GM21576 (cell line): ENCODE data around the gene CNOT6.

ENCODE experiments used
- ATAC-seq: cut with Tn5 transposase; IDR thresholded peaks from one replicate; pipeline ENCODE4 v1.9.1; 2021; ENCODE audit warnings: mild to moderate bottlenecking, moderate library complexity; ENCODE audit not compliant: unreplicated experiment

Gene CNOT6

DNA sequence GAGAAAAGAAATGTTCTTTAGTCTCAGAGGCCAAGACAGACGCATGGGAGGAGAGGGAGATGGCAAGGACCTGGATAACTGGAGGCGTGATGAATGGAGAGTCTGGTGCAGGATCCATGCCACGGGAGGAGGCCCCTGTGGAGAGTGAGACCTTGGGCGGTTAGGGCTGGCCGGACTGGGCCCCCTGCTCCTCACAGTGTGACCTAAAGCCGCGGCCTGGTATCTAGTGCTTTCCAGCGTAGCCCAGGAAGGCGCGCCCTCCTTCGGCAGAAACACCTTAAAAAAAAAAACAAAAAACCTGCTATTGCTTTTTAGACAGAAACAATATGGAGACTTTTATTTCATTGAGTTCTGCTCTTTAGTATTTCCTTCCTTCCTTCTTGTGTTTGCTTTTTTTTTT, 64.1 kb downstream of the CNOT6 start:
- ATAC-seq = no peak

DNA sequence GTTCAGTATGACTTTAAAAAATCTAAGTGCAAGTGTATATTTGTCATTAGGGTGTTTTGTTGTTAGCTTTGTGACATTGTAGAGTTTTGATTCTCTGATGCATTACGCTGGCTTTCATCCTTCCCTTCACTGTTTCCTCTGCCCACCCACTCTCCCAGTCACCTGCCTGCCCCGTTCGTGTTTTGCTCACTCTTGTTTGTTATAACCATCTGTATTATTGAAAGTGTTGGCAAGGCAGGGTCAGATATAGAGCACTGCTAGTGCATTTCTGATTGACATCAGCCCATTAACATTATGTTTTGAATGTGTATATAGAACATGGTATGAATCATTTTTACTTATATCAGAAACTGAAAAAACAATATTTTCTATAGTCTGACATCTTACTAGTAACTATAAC, 69.8 kb downstream of the CNOT6 start:
- ATAC-seq = no peak

DNA sequence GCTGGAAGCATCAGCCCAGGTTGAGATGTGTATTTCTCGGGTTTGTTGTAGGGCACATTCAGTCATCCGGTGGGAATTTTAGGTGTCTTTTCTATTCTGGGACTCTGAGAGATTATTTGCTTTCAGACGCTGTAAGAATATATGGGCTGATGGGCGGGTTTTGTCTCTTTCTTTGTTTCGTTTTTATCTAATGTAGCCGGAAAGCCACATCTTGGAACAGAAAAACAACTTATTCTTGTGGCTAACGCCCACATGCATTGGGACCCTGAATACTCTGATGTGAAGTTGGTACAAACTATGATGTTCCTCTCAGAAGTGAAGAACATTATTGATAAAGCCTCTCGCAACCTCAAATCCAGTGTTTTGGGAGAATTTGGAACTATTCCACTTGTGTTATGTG, 74.7 kb downstream of the CNOT6 start:
- no peak for ATAC-seq

DNA sequence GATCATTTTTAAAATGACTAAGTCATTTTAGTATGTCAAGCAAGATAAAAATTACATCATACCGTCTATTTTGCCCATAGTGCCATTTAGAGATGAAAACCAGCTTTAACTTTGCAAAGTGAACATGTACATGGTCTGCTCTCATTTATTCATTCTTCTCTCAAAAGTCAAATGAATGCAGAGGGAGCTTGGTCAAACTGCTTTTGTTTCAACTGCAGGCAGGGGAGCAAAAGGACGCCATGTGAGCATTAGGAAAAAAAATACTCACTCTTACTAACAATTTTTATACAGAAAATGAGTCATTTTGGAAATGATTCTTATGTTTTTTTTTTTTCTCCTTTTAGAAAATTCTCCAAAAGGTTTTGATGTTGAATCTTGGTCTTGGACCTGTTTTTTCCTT, 81.4 kb downstream of the CNOT6 start:
- no peak for ATAC-seq

DNA sequence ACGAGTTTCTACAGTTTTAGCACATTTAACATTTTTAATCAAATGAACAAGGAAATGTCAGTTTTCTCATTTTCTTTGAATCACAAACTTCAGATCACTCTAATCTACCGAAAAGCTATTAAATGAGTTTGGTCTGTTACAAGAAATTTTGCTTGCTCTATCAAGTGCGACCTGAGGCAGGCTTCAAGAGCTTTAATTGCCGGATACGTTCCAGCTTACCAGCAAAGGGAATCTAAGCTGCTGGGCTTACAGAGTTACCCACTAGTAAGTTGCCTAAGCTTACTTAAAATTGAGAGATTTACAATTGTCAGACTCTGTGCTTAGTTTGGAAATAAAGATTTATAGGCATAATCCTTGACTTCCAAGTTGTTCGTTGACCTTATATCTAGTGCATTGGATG, 86.5 kb downstream of the CNOT6 start:
- ATAC-seq = no peak

DNA sequence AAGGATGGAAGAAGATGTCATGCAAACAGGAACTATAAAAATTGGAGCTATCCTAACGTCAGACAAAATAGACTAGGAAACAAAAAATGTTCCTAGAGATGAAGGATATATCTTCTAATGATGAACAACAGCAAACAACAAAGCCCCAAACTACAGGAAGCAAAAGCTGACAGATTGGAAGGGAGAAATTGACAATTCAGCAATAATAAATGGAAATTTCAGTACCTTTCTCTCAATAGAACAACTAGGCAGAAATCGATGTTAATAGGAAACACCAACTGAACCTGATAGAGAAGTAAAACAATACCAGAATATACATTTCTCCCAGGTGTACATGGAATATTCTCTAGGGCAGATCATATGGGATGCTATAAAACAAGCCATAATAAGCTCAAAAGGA, 89.6 kb downstream of the CNOT6 start:
- ATAC-seq = no peak

DNA sequence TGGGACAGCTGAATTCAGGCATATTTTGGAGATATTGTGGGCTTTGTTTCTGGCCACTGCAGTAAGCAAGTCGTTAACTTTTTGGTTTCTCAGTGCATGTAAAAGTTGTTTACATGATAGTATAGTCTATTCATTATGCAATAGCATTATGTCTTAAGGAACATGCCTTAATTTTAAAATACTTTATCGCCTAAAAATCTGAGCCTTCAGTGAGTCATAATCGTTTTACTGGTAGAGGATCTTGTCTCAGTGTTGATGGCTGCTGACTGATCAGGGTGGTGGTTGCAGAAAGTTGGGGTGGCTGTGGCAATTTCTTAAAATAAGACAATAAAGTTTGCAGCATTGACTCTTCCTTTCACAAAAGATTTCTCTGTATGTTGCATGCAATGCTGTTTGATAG, 92.0 kb downstream of the CNOT6 start:
- ATAC-seq = no peak

DNA sequence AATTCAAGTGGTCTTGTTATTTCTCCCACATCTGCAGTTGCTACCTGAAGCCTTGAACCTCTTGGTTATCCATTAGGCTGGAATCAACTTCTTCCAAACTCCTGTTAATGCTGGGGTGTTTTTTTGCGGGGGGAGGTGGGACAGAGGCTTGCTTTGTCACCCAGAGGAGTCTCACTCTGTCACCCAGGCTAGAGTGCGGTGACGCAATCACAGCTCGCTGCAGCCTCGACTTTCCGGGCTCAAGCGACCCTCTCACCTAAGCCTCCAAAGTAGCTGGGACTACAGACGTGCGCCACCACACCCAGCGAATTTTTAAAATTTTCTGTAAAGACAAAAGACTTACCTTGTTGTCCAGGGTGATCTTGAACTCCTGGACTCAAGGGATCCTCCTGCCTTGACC, 92.7 kb downstream of the CNOT6 start:
- ATAC-seq = no peak

DNA sequence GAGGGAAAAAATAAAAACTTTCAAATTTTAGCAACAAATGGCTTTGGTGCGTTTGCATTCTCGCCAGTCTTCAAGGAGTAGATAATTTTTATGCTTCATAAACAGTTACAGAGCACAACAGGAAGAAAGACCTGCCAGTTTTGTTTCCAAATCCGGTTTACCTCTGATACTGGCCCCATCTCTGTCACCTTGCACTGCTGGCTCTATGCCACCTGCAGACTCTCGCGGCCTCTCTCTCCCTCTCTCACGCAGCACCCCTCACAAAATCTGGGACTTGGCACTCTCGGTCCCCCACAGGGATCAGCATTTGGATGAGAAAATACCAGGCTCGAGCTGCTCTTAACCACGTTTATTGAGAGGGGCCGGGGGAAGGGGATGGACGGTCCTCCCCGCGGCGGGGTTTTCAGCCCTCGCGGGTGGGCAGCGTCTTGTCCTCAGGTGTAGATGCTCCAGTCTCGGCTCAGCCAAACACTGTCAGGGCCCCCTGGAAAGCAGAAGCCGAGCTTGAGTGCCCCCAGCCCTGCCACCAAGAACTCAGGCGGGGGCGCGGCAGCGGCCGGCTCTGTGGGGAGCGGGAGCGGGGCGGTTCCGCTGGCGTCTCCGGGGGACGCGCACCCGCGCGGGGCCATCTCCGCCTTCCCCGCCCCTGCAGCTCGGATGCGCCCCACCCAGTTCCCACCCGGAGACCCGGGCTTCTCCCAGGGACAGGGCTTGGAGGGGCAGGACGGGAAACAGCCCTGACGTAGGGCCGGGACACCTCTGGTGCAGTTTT, 95.8 kb downstream of the CNOT6 start:
- ATAC-seq = no peak

DNA sequence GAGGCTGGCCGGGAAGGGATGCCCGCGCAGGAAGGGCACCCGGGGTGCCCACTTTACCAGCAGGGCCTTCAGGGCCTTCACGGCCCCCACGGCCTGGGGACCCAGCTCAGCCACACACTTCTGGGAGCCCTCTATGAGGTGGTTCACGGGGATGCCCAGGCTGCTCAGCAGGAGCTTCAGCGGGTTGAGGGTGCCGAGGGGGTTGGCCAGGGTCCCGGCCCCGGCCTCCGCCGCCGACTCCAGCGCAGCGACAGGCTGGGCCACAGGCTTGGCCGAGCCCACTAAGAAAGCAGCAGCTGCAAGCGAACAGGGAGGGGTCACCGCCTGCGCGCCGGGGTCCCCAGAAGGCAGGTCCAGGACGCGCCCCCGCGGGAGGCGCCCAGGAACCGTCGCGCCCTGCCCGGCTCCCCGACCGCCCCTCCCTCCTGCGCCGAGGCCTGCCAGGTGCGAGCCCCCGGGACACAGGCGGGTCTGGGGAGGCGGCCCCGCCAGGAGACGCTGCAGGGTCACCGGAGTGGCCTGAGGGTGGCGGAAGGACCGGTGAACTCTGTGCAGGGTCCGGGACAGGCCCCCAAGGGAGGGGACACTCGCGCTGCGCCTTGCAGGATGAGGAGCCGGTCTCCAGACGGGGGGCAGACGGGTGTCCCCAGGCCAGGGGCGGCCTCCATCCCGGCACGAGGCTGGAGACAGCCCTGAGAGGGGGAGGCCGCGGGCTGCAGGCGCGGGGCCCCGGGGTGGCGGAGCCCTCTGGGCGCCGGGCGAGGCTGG, 96.5 kb downstream of the CNOT6 start:
- ATAC-seq = no peak

DNA sequence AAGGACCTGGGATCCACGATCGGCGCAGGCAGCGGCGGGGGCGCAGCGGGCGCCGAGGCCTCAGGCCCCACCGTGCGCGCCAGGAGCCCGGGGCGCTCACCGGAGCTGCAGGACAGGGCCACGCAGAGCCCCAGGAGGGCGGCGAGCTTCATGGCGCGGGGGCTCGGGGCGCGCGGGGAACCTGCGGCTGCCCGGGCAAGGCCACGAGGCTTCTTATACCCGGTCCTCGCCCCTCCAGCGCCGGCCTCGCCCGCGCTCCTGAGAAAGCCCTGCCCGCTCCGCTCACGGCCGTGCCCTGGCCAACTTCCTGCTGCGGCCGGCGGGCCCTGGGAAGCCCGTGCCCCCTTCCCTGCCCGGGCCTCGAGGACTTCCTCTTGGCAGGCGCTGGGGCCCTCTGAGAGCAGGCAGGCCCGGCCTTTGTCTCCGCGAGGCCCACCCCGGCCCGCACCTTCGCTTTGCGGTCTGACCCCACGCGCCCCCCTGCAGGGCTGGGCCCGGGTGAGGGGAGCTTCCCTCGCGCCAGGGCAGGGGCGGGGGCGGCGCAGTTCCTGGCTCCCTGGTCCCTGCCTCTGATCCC, 97.2 kb downstream of the CNOT6 start, which contains the start of gene SCGB3A1:
TSS of gene SCGB3A1 (minus strand) at position 189 of the 577 bp plus-strand sequence. CDS start at position 152, 37 bp downstream.
- ATAC-seq = no peak

DNA sequence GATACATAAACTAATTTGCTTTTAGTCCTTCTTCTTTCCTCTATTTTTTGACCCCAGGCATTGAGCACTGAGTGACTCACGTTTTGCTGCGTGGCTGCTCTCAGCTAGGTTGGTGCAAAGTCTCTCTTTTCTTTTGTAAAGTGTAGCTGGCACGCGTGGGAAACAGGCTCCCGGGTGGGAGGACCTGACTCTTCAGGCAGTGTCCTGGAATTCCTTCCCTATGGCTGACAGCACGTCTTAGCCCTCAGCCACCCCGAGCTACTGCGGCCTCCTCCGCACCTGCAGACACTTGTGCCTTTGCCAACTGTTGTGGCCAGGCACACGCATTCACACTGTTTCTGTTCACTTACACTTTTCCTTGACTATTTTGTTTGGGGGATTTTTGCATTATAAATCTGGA, 98.0 kb downstream of the CNOT6 start:
- ATAC-seq = no peak

DNA sequence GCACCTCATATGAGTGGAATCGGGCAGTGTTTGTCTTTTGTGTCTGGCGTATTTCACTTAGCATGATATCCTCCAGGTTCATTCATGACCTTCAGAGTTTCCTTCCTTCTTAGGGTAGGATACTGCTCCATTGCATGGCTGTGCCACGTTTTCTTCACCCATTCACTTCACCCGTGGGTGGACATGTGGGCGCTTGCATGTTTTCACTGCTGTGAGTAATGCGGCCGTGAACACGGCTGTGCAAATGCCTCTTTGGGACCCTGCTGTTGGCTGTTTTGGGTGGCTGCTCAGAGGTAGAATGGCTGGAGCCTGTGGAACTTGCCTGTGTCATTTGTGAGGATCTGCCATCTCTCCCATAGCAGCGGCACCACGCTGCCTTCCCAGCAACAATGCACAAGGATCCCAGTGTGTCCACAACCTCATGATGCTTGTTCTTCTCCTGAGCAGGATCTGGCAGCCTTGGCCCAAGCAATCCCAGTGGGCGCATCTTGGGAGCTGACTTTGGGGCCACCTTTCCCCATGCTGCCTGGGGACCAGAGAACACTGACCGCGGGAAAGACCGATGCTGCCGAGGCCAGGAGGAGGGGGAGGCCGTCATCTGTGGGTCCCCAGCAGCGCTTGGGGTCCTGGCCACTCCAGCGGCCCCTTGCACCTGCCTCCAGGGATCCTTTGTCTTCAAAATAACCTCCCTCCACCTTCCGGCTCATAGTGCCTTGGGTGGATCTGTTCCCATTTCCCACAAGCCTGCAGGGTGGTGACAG, 99.4 kb downstream of the CNOT6 start:
- no peak for ATAC-seq

DNA sequence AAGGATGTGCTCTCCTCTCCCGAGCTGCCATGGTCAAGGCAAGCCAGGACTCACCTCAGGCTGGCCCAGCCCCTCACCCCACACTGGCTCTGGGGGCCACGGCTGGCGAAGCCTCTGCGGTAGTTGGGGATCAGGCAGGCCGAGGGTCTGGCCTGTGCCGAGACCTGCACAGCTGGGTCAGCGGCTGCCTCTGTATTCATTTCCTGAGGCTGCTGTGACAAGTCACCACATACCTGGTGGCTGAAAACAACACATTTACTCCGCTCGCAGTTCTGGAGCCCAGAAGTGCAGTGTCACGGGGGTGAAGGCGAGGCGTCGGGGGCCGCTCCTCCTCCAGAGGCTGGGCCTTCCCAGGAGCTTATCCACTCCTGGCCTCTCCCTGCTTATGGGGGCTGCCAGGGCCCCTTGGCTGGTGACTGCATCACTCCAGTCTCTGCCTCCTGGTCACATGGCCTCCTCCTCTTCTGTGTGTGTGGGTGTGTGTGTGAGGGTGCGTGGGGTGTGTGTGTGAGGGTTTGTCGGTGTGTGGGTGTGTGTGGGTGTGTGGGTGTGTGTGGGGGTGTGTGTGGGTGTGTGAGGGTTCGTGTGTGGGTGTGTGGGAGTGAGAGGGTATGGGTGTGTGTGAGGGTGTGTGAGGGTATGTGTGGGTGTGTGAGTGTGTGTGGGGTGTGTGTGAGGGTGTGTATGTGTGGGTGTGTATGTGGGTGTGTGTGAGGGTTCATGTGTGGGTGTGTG, 100.3 kb downstream of the CNOT6 start:
- ATAC-seq = no peak

DNA sequence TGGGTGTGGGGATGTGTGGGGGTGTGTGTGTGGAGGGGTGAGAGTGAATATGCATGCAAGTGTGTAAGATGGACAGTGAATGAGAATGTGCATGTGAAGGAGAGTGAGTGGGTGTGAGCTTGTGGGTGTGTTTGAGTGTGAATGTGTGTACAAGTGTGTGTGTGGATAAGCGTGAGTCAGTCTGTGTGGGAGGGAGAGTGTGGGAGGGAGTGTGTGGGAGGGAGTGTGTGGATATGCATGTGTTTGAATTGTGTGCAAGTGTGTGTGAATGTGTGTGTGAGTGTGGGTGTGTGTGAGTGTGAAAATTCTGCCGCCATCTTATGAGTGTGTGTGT, 100.8 kb downstream of the CNOT6 start:
- ATAC-seq = no peak

DNA sequence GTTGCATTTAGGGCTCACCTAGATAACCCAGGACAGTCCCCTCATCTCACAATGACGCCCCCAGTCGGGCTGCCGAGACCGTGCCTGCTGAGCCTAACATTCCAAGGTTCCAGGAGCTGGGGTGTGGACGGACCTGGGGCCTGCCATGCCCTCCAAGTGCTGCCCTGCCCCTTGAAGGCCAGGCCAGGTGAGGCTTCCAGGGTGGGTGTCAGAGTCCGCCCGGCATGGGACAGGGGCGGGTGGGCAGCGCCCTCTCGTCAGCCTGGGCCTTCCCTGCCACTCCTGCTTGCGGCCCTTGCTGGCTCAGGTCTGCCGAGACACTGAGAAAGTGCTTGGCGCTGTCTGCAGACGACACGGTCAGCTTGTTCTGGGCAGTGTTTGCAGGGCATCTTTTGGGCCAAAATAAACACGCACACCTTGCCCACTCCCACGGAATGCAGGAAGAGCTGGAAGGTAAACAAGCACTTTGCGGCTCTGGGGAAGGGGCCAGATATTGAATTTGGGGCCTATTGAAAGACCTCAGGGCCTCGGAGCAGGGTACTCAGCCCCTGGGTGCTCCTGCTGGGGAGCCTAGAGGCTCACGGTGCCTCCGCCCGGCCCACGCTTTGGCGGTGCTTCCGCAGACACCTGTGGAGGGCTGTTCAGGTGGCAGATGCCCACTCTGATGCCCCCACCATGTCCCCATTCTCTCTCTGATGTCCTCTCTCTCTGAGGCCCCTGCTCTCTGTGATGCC, 101.4 kb downstream of the CNOT6 start:
- no peak for ATAC-seq

DNA sequence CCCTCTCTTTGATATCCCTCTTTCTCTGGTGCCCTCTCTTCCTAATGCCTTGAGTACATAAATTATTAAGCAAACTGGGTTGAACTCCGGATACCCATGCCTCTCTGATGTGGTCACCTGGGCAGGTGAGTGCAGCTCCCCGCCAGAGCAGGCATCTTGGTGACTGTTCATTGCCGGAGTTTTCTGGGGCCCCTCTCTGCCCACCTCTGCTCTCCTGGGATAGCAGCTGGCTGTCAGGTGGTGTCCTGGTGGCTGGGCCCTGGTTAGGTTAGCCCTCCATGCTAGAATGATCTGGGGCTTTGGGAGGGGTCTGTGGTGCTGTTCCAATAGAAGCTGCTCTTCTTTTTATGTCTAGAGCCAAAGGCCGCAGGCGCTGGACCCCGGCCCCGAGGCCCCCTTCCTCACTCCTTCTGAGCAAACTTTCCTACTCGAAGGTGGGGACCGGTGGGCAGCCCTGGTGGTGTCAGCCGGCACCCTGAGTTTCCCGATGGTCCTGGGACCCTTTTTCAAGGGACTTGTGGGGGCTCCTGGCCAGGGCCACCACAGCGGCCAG, 102.0 kb downstream of the CNOT6 start:
- ATAC-seq = no peak

DNA sequence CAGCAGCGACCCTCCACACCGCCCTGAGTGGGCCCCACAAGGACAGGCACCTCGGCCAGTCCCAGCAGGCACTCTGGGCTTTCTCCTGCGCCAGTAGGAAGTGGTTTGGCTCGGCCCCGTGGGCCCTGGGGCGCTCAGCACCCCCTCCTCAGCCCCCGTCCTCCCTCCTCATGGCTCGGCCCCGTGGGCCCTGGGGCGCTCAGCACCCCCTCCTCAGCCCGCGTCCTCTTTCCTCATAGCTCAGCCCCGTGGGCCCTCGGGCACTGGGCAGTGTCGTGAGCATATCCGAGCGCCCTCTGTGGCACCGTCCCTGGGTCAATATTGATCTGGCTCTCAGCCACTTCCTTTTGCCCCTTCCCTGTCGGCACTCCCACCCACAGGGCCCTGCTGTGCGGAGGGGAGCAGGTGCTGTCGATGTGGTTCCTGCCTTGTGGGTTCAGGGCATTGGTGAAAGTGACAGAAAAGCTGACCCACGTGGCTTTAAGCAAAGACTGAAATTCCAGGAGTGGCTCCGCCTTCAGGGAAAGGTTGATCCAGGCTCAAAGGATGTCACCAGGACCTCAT, 102.6 kb downstream of the CNOT6 start:
- ATAC-seq = no peak

DNA sequence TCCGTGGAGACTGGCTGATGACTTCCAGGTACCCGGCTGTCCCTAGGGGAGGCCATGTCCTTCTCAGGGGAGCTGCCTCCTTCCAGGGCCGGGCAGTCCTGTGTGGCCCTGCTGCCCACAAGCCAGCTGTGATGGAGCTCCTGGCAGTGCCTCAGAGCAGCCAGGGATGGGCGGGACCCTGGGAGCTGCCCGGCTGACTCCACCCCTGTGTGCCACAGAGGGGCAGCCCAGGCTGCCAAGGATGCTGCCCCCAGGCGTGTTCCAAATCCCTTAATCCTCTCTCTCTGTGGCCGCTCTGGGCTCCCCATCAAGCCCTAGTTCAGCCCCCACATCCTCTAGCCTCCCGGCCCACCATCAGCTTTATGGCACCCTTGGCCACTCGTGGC, 104.1 kb downstream of the CNOT6 start:
- ATAC-seq = no peak
